HG02588 (cell line): ENCODE data around the gene PXK.
"Not testable (repeated sequence)": the region's sequence is repeated elsewhere in the genome, so short reads cannot be mapped to it uniquely, and the experiment has no call there.

ENCODE experiments used
- ATAC-seq: cut with Tn5 transposase; IDR thresholded peaks from one replicate; pipeline ENCODE4 v1.9.1; 2021; ENCODE audit warnings: mild to moderate bottlenecking, moderate library complexity; ENCODE audit not compliant: unreplicated experiment

The PXK gene

DNA sequence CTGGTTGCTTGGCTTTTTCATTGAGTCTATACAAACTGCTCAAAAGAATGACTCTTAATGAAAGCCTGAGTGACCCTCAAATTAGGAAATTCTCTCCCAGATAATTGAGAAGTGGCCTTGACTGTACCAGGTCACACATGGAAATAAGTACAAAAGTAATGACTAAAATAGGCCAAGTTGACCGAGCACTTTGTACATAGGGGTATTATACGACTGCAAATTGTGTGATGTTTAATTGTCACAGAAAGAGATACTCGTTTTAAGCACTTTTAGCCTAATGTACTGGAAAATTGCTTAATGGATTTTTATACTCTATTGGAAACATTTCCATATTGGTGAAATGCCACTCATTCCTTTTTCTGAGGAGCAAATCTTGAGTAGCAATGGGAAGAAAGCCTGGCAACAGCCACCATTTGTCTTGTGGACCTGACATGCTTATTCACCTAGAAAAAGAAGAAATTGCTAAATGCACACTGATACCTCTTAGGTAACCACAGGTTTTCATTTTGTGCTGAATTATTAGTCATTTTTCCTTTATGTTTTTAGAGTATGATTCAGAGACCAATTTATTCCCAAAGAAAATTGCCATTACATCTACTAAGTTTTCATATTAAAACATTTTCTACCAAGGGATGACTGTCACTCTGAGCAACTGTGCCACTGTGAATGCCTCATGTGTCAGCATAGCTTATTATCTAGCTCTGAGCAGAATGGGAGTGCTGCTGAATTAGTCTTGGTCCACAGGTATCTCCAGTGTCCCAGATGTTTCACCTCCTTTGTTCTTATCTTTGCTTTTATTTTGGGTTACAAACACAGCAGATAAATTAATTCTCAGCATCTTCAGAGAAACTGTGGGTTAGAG is 8.9 kb upstream of the PXK start:
- no peak for ATAC-seq

DNA sequence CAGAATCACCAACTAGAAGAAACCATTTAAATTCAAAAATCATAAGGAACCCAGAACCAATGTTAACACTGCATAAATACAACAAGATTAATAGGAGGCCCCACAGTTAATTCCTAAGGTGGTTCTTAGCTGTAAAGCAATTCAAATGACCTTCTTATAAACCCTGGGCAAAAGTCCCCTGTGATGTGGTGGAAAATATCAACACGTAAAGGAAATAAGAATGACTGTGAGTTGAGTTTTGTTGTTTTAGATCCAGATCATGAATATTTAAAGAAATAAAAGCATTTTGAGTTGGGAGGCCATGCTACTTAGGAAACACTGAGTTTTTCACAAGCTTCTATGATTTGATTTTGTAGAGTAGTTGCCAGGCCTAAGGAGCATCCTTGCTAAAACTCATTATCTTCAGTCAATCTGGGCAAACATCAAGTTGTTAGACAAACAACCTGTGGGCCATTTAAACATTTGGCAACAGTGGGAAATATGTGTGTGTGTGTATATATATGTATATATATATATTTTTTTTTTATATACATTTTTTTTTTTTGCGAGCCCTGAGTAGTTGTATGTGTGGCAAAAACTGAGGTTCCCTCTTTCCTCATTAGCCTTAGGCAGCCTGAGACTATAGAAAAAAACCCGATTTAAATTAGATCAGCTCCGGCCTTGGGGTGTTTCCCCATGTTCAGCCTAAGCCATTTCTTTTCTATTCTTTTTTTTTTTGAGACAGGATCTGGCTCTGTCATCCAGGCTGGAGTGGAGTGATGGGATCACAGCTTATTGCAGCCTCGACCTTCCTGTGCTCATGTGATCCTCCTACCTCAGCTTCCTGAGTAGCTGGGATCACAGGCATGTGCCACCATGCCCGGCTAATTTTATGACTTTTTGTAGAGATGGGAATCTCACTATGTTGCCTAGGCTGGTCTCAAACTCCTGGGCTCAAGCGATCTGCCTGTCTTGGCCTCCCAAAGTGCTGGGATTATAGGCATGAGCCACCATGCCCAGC is 8.0 kb upstream of the PXK start:
- no peak for ATAC-seq

DNA sequence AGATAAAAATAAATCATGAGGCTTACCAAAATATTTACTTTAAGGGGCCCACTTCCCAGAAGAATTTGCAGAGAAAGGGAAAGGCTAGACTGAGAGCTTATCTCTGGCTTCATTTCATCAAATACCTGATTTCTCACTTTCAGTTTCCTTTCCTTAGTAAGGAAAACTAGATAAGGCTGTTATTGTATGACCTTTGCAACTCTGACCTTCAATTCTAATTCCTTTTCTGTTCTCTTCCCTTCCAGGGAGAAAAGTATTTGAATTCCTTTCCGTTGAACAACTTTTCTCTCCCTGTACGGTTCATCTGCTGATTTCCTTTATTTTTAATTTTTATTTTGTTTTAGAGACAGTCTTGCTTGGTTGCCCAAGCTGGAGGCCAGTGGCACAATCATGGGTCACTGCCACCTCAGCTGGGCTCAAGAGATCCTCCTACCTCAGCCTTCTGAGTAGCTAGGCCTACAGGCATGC is 7.1 kb upstream of the PXK start:
- ATAC-seq, result no peak

- no peak for ATAC-seq
These were observed 6.3 kb upstream of the PXK start for GRCh38 chr3:58326267-58326900.

- ATAC-seq, result no peak
These were observed 3.4 kb upstream of the PXK start for GRCh38 chr3:58329150-58329921.

GRCh38 chr3:58329922-58330413 is 2.7 kb upstream of the PXK start:
- ATAC-seq, result no peak

DNA sequence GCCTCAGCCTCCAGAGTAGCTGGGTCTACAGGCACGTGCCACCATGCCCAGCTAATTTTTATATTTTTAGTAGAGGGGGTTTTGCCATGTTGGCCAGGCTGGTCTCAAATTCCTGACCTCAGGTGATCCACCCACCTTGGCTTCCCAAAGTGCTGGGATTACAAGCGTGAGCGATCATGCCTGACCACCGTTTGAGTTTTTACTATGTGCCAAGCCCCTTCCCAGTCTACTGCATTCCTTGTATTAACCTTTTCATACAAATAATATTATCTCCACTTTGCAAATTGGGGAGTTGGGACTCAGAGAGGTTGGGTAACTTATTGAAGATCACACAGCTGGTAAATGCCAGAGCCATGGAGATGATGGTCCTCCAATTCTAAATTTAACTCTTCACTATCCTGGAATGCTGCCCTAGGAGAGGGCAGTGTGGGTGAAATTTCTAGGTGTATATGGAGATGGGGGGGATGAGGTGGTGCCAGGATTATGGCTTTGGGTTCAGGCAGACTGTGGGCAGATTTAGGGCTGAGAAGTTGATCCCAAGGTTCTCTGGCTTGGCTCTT is 1.0 kb upstream of the PXK start:
- ATAC-seq, result no peak

DNA sequence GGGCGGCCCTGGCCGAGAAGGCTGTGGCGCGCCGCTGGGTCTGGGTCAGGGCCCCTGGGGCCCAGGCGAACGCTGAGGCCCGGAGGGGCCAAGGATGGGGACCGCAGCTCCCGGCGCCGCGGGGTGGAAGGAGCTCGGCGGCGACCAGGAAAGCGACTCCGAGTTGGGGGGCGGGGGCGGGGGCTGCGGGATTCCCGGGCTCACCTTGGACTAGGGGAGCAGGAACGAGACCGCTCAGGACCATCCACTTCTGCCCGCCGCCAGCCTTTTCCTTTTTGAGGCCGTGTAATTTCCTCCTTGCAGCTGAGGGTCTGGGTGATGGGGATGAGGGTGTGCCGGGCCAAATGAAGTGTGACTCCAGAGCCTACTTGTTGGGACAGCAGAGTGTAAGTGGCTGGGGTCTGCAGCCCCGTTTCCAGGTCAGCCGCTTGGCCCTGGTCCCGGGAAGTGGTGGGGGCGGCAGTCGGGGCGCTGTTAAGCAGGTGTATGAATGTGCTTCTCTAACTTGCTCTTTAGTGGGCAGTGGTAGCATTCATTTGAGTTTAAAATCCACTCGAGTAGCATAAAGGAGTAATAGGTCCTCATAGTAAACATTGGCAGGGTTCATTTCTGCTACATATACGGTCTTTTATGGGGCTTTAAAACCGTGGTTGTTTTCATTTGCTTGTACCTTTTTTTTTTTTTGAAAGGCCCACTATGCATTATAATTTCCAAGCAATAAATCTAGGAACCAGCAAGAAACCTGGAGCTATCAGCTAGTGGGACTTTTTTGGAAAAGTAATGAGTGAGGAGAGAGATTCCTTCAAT is 717 bp downstream of the PXK start:
- ATAC-seq, result peak; percentile 34

- ATAC-seq, result no peak
These were observed 1.3 kb downstream of the PXK start for GRCh38 chr3:58334013-58334321.

DNA sequence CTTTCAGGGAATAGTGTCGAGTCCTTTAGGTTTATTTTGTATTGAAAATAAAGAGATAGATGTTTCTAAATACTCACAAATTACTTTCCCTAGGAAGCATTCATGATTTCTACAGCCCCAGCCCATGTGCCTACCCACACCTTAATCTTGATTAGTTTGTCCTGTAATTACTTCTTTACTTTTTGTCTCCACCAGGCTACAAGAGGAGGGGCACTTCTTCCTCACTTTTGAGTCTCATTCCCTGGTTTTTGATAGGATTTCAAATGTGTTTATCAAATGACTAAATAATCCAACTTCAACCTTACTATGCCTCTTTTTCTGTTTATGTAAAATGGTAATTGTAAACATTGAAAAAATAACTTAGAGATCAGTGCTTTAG is 1.8 kb downstream of the PXK start:
- ATAC-seq, result no peak

DNA sequence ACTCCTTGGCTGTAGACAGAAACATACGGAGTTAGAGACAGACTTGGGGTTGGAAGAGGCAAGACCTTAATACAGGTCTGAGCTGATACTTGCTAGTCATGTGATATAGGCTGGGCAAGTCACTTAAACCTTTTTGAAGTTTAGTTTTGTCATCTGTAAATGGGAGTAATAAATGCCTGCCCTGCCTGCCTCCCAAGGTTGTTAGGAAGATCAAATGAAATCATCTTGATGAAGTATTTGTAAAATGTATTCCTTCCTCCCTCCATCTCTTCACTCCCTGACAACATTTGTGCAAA is 2.9 kb downstream of the PXK start:
- ATAC-seq, result no peak

GRCh38 chr3:58336135-58336882 is 3.6 kb downstream of the PXK start:
- ATAC-seq, result no peak

GRCh38 chr3:58337190-58337589 is 4.5 kb downstream of the PXK start:
- ATAC-seq, result no peak

DNA sequence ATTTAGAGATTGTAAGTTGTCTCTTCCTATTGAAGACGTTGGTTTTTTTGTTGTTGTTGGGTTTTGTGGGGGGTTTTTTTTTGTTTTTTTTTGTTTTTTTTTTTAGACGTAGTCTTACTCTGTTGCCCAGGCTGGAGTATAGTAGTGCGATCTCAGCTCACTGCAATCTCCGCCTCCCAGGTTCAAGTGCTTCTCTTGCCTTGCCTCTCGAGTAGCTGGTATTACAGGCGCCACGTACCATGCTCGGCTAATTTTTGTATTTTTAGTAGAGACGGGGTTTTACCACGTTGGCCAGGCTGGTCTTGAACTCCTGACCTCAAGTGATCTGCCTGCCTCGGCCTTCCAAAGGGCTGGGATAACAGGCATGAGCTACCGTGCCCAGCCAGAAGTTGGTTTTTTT is 6.5 kb downstream of the PXK start:
- ATAC-seq, result not testable (repeated sequence)

- ATAC-seq, result no peak
These were observed 8.0 kb downstream of the PXK start for GRCh38 chr3:58340594-58341244.

GRCh38 chr3:58341376-58341775 is 8.7 kb downstream of the PXK start:
- no peak for ATAC-seq

DNA sequence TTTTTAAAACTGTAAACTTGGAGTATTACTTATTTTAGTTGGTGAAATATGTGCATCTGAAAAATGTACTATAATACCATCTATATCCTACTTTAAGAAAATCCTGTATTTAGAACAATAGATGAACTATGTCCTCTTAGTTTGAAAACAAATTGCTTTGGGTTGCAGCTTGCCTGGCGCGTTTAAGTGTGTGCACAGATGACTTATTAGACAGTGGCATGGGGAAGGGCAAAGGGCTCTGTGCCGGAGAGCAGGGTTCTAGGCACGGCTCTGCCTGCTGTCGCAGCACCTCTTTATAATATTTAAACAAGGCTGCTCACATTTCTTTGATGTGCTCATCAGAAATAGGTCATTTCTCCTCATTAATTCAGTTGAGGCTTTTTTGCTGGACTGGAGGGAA is 10.0 kb downstream of the PXK start:
- no peak for ATAC-seq

DNA sequence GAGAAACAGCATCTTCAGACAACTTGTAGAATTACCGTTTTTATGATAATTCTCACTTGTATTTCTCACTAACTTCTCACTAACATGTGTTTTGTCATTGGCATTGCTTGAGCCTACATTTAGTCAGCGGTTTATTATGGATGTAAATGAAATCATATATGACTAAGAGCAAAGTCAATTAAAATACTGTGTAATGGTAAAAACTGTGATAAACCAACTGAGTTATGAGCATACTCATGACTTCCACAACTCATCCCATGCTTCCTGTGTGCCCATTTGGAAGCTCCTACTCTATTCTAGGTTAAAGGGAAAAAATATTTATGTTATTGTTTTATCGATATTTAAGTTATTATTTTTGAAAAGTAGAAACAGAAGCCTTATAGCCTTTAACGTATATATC is 12.8 kb downstream of the PXK start:
- ATAC-seq, result no peak
